ENCODE measurements around the gene CERS6. TPM values are rescaled to one million over a fixed set of nuclear protein-coding genes. Genes with fewer than 3 reads are reported as not detected.
A peak's percentile ranks its signal among the peaks of the same experiment; 100 is the strongest.

CERS6 gene
- total RNA-seq, 2 donors from 2014 or later, result 11.0 to 15.0 TPM

DNA sequence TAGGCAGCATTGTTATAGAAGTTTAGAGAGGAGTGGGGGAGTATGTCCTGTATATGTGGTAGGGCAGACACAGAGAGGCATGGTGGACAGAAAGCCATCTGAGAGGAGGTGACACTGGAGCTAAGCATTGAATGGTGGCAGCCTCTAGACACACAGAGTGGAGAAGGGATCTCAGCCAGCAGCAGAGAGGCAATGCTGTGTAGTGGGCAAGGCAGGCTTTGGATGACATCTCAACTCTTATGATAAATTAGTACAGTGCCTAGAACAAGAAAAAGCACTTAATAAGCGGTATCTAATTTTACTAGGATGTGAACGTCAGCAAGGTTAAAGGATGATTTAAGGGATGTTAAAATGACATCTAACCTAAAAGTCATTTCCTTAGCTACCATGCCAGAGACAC, 22.5 kb upstream of the CERS6 start:
- ATAC-seq, result peak in 1 of 2 donors; percentile 32
- Mint-ChIP-seq H3K9me3 (peaks cover 4 to 5% of the 10 kb centered on the region in 2 donors), H3K36me3 (peaks cover 0 to 5% of the 10 kb centered on the region in 2 donors), H3K27ac (no peak overlapping the region)
- no peak for DNase-seq (ENCODE audit: low spot score in 2 of 2)

DNA sequence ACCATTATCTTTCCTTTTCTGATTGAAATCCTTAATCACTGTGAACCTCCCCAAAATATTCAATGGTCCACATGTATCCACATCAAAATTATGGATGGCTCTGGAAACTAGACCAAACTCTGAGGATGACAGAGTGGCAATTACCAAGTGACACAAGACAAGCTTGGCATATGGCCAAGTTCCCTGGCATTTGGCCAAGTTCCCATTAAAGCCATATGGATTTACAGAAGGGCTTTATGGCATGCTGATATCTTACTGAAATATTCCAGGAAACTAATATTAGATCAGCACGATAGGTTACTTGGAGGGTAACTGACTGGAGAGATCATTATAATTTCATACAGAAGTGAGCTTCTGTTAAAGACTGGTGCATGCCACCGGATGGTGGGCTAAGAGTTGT, 21.9 kb upstream of the CERS6 start:
- H3K36me3 Mint-ChIP-seq, result peaks cover 0 to 5% of the 10 kb centered on the region in 2 donors
- DNase-seq (ENCODE audit: low spot score in 2 of 2), result no peak
- peaks cover under 1 to 5% of the 10 kb centered on the region in 2 donors for H3K9me3 Mint-ChIP-seq
- H3K27ac Mint-ChIP-seq, result no peak overlapping the region
- ATAC-seq, result no peak

DNA sequence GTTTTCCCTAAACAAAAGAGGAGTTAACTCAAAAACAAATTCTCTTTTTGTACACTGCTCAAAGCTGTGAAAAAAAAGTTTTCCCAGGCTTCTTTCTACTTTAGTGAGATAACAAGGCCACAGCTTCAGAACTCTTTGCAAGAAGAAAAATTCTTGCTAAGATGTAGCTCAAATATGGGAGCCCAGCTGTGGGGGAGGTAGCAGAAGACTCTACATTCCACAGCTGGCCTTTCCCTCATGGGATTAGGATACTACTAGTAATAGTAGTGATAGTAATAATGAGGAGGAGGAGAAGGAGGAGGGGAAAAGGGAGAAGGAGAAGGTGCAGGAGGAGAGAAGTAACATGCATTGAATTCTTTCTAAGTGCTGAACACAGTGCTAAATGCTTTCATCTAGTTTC, 19.2 kb upstream of the CERS6 start:
- peak overlapping the region in 1 of 2 donors; percentile 27 for H3K27ac Mint-ChIP-seq
- DNase-seq (ENCODE audit: low spot score in 2 of 2) (no peak), ATAC-seq (no peak)
- no peaks in the 10 kb centered on the region for H3K36me3 Mint-ChIP-seq
- no peaks in the 10 kb centered on the region for H3K9me3 Mint-ChIP-seq

DNA sequence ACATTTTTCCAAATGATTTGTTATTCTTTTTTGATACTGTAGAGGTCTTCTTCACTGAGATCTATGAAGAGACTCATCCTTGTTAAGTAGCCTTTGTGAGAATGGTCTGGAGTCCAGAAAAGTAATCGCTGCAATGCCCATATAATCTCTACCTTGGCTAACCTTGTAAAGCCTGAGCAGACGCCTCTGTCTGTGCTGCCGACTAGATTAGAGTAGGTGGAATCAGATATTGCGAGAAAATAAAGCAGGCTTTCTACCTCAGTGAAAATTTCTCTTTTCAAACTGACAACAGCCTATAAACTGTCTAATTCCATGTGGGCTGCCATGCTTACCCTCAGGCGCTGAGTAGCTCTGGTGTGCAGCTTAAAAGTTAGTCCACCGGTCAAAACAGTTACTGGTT, 17.5 kb upstream of the CERS6 start:
- H3K36me3 Mint-ChIP-seq, result no peaks in the 10 kb centered on the region
- H3K27ac Mint-ChIP-seq, result no peak overlapping the region
- no peaks in the 10 kb centered on the region for H3K9me3 Mint-ChIP-seq
- DNase-seq (ENCODE audit: low spot score in 2 of 2) (no peak), ATAC-seq (no peak)

DNA sequence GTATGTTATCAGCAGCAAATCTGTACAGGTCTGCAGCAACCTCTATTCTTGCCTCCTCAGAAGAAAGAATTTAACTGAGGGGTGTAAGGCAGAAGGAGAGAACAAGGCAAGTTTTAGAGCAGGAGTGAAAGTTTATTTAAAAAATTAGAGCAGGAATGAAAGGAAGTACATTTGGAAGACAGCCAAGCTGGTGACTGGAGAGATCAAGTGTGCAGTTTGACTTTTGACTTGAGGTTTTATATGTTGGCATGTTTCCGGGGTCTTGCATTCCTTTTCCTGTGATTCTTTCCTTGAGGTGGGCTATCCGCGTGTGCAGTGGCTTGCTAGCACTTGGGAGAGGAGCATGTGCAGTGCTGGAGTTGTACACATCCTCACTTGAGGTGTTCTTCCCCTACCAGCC, 16.5 kb upstream of the CERS6 start:
- Mint-ChIP-seq H3K9me3 (peaks cover 3 to 5% of the 10 kb centered on the region in 2 donors), H3K36me3 (peaks cover 3 to 6% of the 10 kb centered on the region in 2 donors), H3K27ac (no peak overlapping the region)
- ATAC-seq, result no peak
- no peak for DNase-seq (ENCODE audit: low spot score in 2 of 2)

DNA sequence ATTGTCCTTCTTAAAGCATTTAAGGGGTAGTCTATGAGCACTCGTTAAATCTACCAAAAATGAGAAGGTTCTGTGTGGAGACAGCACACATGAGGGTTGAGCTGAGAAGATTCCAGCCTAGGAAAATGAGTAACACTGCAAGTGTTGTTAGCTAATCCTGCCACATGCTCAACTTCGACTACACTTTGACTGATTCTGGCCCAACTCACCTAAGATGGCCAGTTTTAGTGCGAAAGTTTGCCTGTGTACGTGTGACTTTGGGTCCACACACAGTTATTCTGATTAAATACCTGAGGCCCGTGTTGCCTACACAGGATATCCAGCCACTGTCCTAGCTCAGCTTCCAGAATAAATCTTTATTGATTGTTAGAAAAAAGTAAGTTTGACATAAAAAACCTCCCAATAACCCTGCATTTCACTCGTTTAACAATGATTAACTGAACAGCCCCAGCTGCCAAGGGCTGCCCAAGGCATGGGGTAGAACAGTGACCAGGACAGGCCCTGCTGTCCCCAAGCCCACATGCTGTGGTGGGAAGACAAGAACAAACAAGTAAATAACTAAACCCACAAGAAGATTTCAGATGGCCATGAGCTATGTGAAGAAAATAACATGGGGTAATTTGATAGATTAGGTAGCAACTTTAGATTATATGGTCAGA, 14.7 kb upstream of the CERS6 start:
- ATAC-seq, result no peak
- Mint-ChIP-seq H3K36me3 (peaks cover 11 to 13% of the 10 kb centered on the region in 2 donors), H3K27ac (no peak overlapping the region), H3K9me3 (peaks cover 3 to 11% of the 10 kb centered on the region in 2 donors)
- no peak for DNase-seq (ENCODE audit: low spot score in 2 of 2)

DNA sequence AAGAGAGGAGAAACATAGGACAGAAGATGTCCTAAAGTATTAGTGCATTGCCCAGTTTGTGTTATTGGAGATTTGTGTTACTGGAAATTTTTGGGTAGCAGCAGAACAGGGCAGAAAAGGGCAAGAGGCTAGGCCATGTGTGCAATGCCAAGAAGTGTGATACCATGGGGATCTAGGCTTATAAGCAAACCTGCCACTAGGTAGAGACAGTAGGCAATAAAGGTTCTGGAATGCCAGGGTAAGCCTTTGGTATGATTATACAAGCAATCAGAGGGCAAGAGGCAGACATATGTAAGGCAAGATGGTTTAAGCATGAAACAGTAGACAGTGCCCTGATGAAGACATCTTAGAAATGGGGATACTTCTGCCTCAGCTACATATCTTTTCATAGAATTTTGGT, 12.3 kb upstream of the CERS6 start:
- Mint-ChIP-seq H3K36me3 (peaks cover 11 to 20% of the 10 kb centered on the region in 2 donors), H3K27ac (no peak overlapping the region), H3K9me3 (peaks cover 3 to 17% of the 10 kb centered on the region in 2 donors)
- ATAC-seq (no peak), DNase-seq (ENCODE audit: low spot score in 2 of 2) (no peak)

DNA sequence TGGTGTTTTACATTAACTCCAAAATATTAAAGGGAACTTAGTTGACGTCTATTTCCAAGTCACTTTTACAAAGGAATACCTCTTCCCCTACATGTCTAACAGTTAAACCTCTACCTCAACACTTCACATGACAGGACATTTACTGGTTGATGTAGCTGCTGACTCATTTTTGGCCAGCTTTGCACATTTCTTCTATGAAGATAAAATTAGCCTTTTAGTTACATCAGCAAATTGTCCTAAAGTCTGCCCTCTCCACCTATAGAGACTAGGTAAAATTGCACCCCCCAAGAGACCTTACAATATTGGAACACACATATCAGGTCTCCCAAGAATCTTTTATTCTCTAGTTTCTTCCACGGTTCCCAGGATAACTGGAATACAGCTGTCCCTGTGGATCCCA, 10.1 kb upstream of the CERS6 start:
- peaks cover 3 to 17% of the 10 kb centered on the region in 2 donors for H3K9me3 Mint-ChIP-seq
- DNase-seq (ENCODE audit: low spot score in 2 of 2) (no peak), ATAC-seq (no peak)
- H3K27ac Mint-ChIP-seq, result no peak overlapping the region
- H3K36me3 Mint-ChIP-seq, result peaks cover 11 to 20% of the 10 kb centered on the region in 2 donors

DNA sequence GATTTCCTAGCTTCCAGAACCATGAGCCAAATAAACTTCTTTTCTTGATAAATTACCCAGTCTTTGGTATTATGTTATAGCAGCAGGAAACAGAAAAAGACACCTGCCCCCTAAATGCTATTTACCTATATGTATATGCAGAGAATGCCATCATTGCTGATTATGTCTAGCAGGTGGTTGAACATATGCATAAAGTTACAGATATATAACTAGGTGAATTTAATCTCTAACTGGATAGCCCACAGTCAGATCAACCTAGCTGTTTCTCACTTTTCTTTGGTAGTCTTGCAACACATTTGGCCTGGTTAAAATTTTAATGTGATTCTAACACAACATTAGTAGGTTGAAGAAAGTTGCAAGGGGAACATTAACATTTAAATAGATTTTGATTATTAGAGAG, 7.1 kb upstream of the CERS6 start:
- Mint-ChIP-seq H3K36me3 (peaks cover 11 to 20% of the 10 kb centered on the region in 2 donors), H3K27ac (no peak overlapping the region), H3K9me3 (peaks cover 3 to 17% of the 10 kb centered on the region in 2 donors)
- DNase-seq (ENCODE audit: low spot score in 2 of 2), result no peak
- no peak for ATAC-seq

DNA sequence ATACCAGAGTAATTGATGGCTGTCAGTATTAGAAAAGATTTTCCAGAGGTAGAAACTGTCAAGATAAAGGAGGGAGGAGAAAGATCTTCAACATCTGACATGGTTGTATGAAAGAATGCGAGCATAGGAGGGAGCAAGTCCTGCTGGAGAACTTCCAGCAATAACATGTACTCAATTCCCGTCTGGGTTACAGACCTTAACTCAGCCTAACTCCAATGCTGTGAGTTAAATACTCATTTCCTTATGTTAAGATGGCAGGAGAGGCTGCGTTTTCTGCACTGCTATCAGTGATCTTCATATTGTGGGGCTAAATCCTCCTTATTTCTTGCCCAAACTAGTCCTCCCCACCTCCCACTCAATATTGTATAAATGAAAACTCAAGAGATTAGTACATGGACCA, 6.7 kb upstream of the CERS6 start:
- ATAC-seq (no peak), DNase-seq (ENCODE audit: low spot score in 2 of 2) (no peak)
- Mint-ChIP-seq H3K9me3 (peaks cover under 1 to 13% of the 10 kb centered on the region in 2 donors), H3K27ac (no peak overlapping the region), H3K36me3 (peaks cover 9 to 15% of the 10 kb centered on the region in 2 donors)

DNA sequence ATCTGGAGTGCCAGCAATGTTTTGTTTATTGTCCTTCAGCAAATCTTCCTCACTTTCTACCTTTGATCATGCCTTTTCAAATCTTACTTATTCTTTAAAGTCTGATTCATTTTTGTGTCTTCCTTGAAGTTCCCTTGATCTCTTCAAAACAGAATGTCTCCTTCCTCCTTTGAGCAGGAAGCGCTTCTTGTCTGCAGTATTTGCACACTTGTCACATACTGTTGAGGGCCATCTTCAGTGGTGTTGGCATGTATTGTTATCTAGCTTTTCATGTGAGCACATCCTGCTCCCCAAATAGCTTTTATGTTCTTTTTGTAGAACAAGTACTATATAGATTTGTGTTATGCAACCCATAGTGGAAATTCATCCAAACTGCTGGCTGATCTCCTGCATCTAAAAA, 5.9 kb upstream of the CERS6 start:
- DNase-seq (ENCODE audit: low spot score in 2 of 2) (no peak), ATAC-seq (no peak)
- Mint-ChIP-seq H3K9me3 (peaks cover 0 to 12% of the 10 kb centered on the region in 2 donors), H3K36me3 (peaks cover 7 to 14% of the 10 kb centered on the region in 2 donors), H3K27ac (no peak overlapping the region)

DNA sequence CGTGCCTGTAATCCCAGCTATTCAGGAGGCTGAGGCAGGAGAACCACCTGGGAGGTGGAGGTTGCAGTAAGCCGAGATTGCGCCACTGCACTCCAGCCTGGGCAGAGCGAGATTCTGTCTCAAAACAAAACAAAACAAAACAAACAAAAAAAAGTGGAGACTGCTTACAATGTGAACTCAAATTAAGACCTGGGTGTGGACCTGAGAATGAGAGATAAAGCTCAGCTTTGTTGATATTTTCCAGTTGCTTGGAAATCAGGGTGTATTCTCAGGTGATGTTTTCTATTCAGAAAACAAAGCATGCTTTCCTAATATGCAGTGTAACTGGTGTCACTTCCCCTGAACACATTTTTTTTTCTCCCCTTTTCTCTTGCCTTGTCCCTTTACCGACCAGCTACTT, 5.3 kb upstream of the CERS6 start:
- peaks cover 5 to 13% of the 10 kb centered on the region in 2 donors for H3K36me3 Mint-ChIP-seq
- no peak overlapping the region for H3K27ac Mint-ChIP-seq
- ATAC-seq (no peak), DNase-seq (ENCODE audit: low spot score in 2 of 2) (no peak)
- peaks cover 0 to 12% of the 10 kb centered on the region in 2 donors for H3K9me3 Mint-ChIP-seq

DNA sequence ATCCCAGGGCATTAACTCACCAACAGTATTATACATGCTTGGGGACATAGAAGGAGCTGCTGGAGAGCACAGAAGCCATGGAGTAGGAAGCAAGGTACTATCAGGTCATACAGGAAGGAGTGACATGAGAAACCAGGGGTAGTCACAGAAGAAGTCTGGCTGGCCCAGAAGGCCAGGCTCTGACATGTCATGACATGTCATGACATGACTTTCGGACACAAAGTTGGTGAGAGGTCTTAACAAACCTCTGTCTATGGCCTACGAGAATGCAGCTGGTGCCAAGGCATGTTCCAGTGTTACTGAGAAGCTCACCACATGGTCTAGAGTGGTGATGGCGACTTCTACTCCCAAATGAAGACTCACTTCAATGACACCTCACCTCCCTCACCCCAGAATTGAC, 3.3 kb upstream of the CERS6 start:
- no peaks in the 10 kb centered on the region for H3K9me3 Mint-ChIP-seq
- no peak for ATAC-seq

DNA sequence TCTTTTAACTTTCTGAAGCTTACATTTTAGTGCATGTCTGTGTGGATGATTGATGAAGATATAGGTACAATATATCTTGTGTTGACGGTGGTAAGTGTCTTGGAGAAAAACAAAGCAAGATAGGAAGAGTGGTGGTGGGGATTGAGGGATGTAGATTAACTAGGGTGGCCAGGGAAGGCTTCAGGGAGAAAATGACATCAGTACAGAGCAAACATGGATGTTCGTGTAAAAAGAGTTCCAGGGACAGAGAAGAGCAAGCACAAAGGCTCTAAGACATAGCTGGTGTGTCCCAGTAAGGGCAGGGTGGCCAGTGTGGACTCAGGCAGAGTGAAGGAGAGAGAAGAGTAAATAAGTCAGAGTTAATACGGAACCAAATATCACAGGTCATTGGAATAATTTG, 2.7 kb upstream of the CERS6 start:
- H3K9me3 Mint-ChIP-seq, result no peaks in the 10 kb centered on the region
- no peak for ATAC-seq
- no peak for DNase-seq (ENCODE audit: low spot score in 2 of 2)
- peaks cover 6 to 7% of the 10 kb centered on the region in 2 donors for H3K36me3 Mint-ChIP-seq
- H3K27ac Mint-ChIP-seq, result no peak overlapping the region

More for the DNA sequence above, 3.3 kb upstream of the CERS6 start:
- Mint-ChIP-seq H3K36me3 (peaks cover 6% of the 10 kb centered on the region in 2 donors), H3K27ac (no peak overlapping the region)
- no peak for DNase-seq (ENCODE audit: low spot score in 2 of 2)

DNA sequence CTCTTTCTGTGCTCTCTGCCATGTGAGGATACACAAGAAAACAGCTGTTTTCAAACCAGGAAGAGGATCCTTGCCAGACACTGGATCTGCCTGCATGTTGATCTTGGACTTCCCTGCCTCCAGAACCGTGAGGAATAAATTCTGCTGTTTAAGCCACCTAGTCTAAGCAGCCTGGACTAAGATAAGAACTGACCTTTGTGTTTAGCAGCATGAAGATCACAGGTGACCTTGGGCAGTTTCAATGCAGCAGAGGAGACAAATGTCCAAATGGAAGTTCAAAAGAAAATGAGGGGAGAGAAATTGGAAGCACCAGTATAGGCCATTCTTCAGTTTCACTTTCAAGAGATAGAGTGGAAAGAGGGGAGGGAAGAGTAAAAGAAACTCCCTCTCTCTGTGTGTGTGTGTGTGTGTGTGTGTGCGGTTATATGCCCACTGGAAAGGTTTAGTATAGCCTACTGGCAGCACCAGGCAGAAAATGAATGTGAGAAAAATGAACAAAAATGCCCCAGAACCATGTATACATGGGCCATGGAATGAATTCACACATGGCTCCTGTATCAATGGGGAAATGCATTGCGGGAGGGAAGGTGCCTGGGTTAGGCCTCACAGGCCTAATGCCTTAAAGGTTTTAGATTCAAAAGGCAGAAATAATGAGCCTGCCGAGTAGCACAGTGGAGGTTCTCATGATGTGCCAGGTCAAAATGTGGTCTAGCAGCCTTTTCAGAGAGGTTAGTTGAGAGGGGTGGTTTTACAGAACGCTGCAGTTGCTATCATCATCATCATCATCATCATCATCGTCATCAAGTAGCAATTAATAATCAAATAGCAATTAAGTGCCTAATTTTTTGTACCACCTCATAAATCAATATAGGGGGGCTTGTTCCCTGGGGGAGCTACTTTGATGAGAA, 1.1 kb upstream of the CERS6 start:
- no peaks in the 10 kb centered on the region for H3K9me3 Mint-ChIP-seq
- H3K36me3 Mint-ChIP-seq, result peaks cover 6 to 7% of the 10 kb centered on the region in 2 donors
- DNase-seq (ENCODE audit: low spot score in 2 of 2) (no peak), ATAC-seq (no peak)
- H3K27ac Mint-ChIP-seq, result no peak overlapping the region

DNA sequence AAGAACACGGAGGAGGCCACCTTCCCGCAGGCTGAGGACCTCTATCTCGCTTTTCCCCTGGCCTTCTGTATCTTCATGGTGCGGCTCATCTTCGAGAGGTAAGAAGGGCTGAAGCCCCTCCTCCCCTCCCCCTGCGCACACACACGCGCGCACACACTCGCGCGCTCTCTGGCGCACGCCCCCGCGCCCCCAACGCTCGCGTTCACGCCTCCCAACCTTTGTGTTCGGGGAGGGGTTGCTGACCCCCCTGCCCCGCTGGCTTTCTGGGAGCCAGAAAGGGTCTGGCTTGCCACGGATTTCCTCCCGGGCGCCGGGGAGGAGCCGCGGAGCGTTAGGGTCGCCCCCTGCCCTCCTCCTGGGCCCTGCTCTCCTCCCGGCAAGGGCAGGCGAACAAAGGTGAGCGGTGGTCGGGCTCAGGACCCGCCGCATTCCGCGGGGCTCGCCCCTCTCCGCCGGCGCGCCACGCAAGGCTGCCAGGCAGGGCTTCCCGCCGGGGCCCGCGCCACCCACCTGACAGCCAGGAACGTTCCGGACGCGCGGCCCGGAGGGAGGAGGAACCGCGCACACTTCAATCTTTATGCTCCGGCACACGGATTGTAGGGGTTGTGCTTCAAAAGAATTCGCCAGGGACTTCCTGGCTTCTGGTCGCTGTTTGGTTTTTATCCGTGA, 583 bp downstream of the CERS6 start:
- H3K27ac Mint-ChIP-seq, result peak overlapping the region in 1 of 2 donors; percentile 69
- DNase-seq (ENCODE audit: low spot score in 2 of 2) (peak; percentile 54 to 57), ATAC-seq (peak; percentile 32 to 45)
- H3K9me3 Mint-ChIP-seq, result no peaks in the 10 kb centered on the region
- H3K36me3 Mint-ChIP-seq, result peaks cover 6 to 7% of the 10 kb centered on the region in 2 donors

Measured in activated naive CD4-positive, alpha-beta T cell treated with anti-CD3 and anti-CD28 coated beads, Interleukin-2, amount 50 U/mL, for 72 hours (primary cell).